GM10266 (cell line): ENCODE measurements around the gene SLAIN2.
"Not testable (repeated sequence)": the region's sequence is repeated elsewhere in the genome, so short reads cannot be mapped to it uniquely, and the experiment has no call there.

Experiments used
- DNase-seq: peaks from one replicate; pipeline ENCODE4 v3.0.0; 2012; ENCODE audit errors: extremely low spot score
- TF ChIP-seq, protein P1 (sequence below): IDR thresholded peaks from 2 replicates; pipeline ENCODE4 v1.5.1; 2012; ENCODE audit warnings: mild to moderate bottlenecking, low read depth; ENCODE audit not compliant: control insufficient read depth, insufficient read depth; ENCODE audit errors: missing control alignments

Gene SLAIN2

DNA sequence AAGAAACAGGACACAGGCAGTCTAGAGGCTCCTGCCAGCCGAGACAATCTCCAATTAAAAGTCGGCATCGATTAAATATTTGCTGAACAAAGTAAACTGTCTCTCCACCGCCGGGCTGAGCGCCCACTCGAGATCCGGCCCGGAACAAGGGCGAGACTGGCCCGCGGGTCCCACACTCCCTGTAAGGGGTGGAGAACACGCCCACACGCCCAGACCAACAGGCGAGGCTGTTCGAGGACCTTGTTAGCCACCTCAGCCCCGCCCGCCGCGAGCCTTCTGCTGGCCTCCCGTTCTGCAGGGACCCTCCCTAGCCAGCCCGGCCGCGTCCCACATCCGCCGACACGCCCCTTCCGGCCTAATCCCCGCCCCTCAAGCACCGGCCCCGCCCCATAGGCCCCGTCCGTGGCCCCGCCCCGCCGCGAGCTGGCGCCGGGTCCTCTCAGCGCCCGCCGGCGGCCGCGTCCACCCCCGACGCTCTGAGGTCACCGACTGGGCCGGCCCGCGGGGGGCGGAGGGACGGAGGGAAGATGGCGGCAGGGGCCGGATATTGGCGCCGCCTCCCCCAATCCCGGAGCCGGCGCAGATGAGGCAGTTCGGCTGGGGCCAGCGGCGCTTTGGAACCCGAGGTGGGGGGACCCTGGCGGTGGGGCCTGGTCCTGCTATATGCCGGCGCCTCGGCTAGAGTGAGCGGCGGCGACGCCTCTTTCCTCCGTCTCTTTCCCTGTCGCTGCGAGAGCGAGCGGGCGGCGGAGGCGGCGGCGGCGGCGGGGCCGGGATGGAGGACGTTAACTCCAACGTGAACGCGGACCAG, at the start of gene SLAIN2:
SLAIN2 (plus strand) TSS at position 565 of the 811 bp plus-strand sequence; CDS start at position 776, 211 bp downstream.
- DNase-seq: peak; percentile 98
- TF ChIP-seq, protein P1, sequence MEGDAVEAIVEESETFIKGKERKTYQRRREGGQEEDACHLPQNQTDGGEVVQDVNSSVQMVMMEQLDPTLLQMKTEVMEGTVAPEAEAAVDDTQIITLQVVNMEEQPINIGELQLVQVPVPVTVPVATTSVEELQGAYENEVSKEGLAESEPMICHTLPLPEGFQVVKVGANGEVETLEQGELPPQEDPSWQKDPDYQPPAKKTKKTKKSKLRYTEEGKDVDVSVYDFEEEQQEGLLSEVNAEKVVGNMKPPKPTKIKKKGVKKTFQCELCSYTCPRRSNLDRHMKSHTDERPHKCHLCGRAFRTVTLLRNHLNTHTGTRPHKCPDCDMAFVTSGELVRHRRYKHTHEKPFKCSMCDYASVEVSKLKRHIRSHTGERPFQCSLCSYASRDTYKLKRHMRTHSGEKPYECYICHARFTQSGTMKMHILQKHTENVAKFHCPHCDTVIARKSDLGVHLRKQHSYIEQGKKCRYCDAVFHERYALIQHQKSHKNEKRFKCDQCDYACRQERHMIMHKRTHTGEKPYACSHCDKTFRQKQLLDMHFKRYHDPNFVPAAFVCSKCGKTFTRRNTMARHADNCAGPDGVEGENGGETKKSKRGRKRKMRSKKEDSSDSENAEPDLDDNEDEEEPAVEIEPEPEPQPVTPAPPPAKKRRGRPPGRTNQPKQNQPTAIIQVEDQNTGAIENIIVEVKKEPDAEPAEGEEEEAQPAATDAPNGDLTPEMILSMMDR: no peak

GRCh38 chr4:48292218-48292790, 49.0 kb upstream of the SLAIN2 start:
- not testable (repeated sequence) for DNase-seq

- TF ChIP-seq, protein P1: no peak
- no peak for DNase-seq
These were observed 46.2 kb upstream of the SLAIN2 start for GRCh38 chr4:48295116-48295515.

- peak; percentile 43 for DNase-seq
- TF ChIP-seq, protein P1: no peak
These were observed 45.0 kb upstream of the SLAIN2 start for GRCh38 chr4:48296365-48296764.

DNA sequence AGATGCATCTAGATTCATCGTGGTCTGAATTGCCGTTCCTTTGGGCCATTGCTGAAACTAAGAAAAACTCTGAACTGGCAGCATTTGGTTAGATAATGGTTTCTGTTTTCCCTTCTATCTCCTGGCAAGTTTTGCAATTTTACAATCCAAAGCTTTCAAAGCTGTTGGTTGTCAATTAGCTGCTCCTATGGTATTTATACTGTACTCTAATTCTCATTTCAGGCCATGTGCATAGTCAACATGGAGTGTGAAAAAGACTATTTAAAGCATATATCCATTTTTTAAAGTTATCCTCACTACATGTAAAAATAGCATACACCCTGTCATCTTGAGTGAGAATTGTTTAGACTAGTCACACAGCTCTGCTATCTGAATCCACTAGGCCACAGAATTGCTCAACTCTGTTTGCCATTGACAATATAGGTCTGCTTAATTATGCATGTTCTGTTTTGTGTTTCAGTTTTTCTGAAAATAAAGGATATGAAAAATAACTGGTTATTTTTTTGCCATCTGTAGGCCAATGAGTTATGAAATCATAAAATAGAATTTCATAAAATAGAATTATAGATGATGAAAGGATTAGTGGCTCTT, 44.0 kb upstream of the SLAIN2 start:
- TF ChIP-seq, protein P1: no peak
- no peak for DNase-seq

DNA sequence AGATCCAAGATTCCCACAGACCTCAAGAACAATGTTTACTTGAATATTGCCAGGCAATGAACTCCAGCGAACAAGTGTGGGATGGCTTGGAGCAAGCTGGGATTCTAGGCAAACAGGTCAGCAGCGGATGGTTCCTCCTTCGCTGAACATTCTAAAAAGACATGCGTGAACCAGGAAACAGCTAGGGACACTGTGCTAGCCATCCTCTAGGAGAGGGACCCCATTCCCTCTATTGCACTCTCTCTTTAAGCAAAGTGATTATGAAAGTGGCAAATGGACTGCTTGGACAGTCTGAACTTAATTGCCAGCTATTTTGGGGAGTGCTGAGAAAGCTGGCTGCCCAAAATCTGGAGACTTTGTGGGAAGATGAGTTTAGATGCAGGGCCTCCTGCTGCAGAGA, 41.8 kb upstream of the SLAIN2 start:
- DNase-seq: no peak
- TF ChIP-seq, protein P1: no peak

GRCh38 chr4:48300004-48300403, 41.3 kb upstream of the SLAIN2 start:
- TF ChIP-seq, protein P1: no peak
- no peak for DNase-seq
